Cardiac fibroblast (primary cell): ENCODE data around the gene SBSN.

ENCODE experiments used
- DNase-seq, 2 donors: peaks; one replicate each; pipeline versions ENCODE4 v3.0.0 to v3.0.0-alpha.2; 2010; ENCODE audit warnings: low read depth in 2 of 2
- H3K4me3 ChIP-seq, 2 donors: replicated peaks in 1 of 2; 1 replicate in 1 of 2; 2 replicates in 1 of 2; pipeline ENCODE4 v1.5.1; 2011; ENCODE audit warnings: low read depth in 2 of 2, low read length in 2 of 2, mild to moderate bottlenecking in 2 of 2, moderate library complexity in 1 of 2
- TF ChIP-seq, protein P1 (sequence below): IDR thresholded peaks from one replicate; pipeline ENCODE4 v1.5.1; 2011; ENCODE audit warnings: low read depth, mild to moderate bottlenecking, low read length, inconsistent platforms

Gene SBSN

DNA sequence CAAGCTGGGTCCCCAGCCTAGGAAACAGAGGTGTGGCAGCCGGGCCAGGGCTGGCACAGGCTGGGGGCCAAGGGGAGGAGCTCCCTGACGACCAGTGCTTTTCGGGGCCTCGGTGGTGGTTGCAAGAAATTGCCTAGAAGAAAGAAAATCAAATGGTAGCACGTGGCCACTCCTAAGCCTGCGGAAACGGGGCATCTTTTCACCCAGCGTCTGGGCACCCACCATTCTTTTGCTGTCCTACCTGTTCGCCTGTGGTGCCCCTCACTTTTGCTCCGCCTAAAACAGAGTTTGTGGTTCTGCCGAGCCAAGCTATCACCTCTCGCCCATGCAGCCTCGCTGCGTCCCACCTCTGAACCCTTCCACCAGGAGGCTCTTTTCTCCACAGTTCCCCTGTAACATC, 30.7 kb downstream of the SBSN start:
- TF ChIP-seq, protein P1, sequence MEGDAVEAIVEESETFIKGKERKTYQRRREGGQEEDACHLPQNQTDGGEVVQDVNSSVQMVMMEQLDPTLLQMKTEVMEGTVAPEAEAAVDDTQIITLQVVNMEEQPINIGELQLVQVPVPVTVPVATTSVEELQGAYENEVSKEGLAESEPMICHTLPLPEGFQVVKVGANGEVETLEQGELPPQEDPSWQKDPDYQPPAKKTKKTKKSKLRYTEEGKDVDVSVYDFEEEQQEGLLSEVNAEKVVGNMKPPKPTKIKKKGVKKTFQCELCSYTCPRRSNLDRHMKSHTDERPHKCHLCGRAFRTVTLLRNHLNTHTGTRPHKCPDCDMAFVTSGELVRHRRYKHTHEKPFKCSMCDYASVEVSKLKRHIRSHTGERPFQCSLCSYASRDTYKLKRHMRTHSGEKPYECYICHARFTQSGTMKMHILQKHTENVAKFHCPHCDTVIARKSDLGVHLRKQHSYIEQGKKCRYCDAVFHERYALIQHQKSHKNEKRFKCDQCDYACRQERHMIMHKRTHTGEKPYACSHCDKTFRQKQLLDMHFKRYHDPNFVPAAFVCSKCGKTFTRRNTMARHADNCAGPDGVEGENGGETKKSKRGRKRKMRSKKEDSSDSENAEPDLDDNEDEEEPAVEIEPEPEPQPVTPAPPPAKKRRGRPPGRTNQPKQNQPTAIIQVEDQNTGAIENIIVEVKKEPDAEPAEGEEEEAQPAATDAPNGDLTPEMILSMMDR: no peak
- H3K4me3 ChIP-seq: no peak overlapping the region
- DNase-seq: no peak

GRCh38 chr19:35495107-35496064, 32.7 kb downstream of the SBSN start:
- H3K4me3 ChIP-seq: no peak overlapping the region
- TF ChIP-seq, protein P1: peak; percentile 100
- DNase-seq: peak; percentile 70 to 76

DNA sequence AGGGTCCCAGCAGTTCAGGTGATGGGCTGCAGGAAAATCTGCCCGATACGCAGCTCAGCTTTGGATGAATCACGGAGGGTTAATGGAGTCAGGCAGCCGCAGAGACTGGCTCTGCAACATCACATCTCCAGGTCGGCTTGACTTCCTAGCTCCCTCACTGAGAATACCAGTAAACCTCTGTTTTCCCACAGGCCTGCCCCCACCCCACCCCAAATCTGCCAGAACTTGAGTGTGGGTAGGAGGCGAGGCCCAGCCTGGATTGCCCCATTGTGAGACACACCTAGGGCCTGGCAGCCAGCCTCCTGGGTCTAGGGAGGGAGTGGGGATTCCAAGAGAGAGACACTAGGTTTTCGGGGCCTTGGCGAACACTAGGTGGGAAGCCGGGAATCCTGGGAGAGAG, 34.1 kb downstream of the SBSN start:
- no peak overlapping the region for H3K4me3 ChIP-seq
- DNase-seq: no peak
- TF ChIP-seq, protein P1: no peak

GRCh38 chr19:35491836-35492360, 36.2 kb downstream of the SBSN start:
- DNase-seq: no peak
- no peak overlapping the region for H3K4me3 ChIP-seq
- TF ChIP-seq, protein P1: no peak

- no peak for DNase-seq
- TF ChIP-seq, protein P1: no peak
- H3K4me3 ChIP-seq: no peak within 1 kb of the TSS
These were observed 37.7 kb downstream of the SBSN start, which contains the start of gene KRTDAP for GRCh38 chr19:35490364-35490763. Gene KRTDAP (minus strand): TSS chr19:35490464. CDS start chr19:35490442, 22 bp downstream.

DNA sequence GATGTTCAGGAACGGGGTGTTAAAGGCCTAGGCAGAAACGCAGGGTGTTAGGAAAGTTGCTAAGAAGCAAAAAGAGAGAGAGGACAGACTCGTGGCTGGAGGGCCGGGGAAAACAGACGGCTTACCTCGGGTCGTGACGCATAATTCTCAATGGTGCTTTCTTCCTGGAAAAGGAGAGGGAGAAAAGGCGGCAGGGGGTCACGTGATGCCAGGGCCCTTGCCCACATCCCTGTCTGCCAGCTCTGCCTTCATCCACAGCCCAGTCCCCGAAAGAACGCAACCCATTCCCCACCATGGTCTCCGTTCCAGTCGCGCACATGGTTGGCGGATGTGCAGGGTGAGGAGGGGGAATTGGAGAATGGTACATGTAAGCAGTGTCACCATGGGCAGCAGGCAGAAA, 39.4 kb downstream of the SBSN start:
- no peak for DNase-seq
- TF ChIP-seq, protein P1: no peak
- no peak overlapping the region for H3K4me3 ChIP-seq
